Measurements from ENCODE around the gene CYP24A1.

CYP24A1 gene

GRCh38 chr20:54134445-54135220, 39.2 kb downstream of the CYP24A1 start:
- H3K79me2 ChIP-seq (ENCODE audit: insufficient read depth, low read length), result no peaks in the 10 kb centered on the region
- ATAC-seq (ENCODE audit: insufficient read depth, low read depth), result no peak
- H3K36me3 ChIP-seq (ENCODE audit: insufficient read depth, low read length), result no peaks in the 10 kb centered on the region
- no peak overlapping the region for H3K4me2 ChIP-seq (ENCODE audit: insufficient read depth, low read length)
- H3K27ac ChIP-seq (ENCODE audit: low read length), result no peak overlapping the region
- H3K27me3 ChIP-seq (ENCODE audit: insufficient read depth, low read length, poor library complexity), result peaks cover 28% of the 10 kb centered on the region
- TF ChIP-seq CTCF (IDR thresholded peaks at IDR 0.05; ENCODE audit: borderline replicate concordance, extremely low read depth, low read length, poor library complexity, severe bottlenecking), result no peak
- no peak for TF ChIP-seq EZH2 (IDR thresholded peaks at IDR 0.05; ENCODE audit: borderline replicate concordance, low read depth, low read length, severe bottlenecking)
- no peak overlapping the region for H3K9ac ChIP-seq (ENCODE audit: low read depth, low read length)
- no peaks in the 10 kb centered on the region for H3K9me3 ChIP-seq (ENCODE audit: insufficient read depth, low read length, severe bottlenecking)
- no peak overlapping the region for H2AFZ ChIP-seq (ENCODE audit: low read depth, low read length)
- no peaks in the 10 kb centered on the region for H3K4me1 ChIP-seq (ENCODE audit: insufficient read depth, low read length)
- no peak overlapping the region for H3K4me3 ChIP-seq (ENCODE audit: low read depth in 1 of 2, low read length in 2 of 2)
- H4K20me1 ChIP-seq (ENCODE audit: insufficient read depth, low read length), result no peaks in the 10 kb centered on the region
- DNase-seq, result no peak

GRCh38 chr20:54133434-54134427, 40.1 kb downstream of the CYP24A1 start:
- no peak overlapping the region for H3K27ac ChIP-seq (ENCODE audit: low read length)

GRCh38 chr20:54132612-54133433, 41.0 kb downstream of the CYP24A1 start:
- H3K4me3 ChIP-seq (ENCODE audit: low read depth in 1 of 2, low read length in 2 of 2), result no peak overlapping the region
- H3K36me3 ChIP-seq (ENCODE audit: insufficient read depth, low read length), result no peaks in the 10 kb centered on the region
- no peak overlapping the region for H3K9ac ChIP-seq (ENCODE audit: low read depth, low read length)
- DNase-seq (no peak), ATAC-seq (ENCODE audit: insufficient read depth, low read depth) (no peak)
- peaks cover 18% of the 10 kb centered on the region for H3K27me3 ChIP-seq (ENCODE audit: insufficient read depth, low read length, poor library complexity)
- TF ChIP-seq EZH2 (IDR thresholded peaks at IDR 0.05; ENCODE audit: borderline replicate concordance, low read depth, low read length, severe bottlenecking), result no peak
- no peak for TF ChIP-seq CTCF (IDR thresholded peaks at IDR 0.05; ENCODE audit: borderline replicate concordance, extremely low read depth, low read length, poor library complexity, severe bottlenecking)
- H3K27ac ChIP-seq (ENCODE audit: low read length), result no peak overlapping the region
- no peaks in the 10 kb centered on the region for H3K79me2 ChIP-seq (ENCODE audit: insufficient read depth, low read length)
- H2AFZ ChIP-seq (ENCODE audit: low read depth, low read length), result no peak overlapping the region
- H3K4me1 ChIP-seq (ENCODE audit: insufficient read depth, low read length), result no peaks in the 10 kb centered on the region
- H3K4me2 ChIP-seq (ENCODE audit: insufficient read depth, low read length), result no peak overlapping the region
- no peaks in the 10 kb centered on the region for H3K9me3 ChIP-seq (ENCODE audit: insufficient read depth, low read length, severe bottlenecking)
- no peaks in the 10 kb centered on the region for H4K20me1 ChIP-seq (ENCODE audit: insufficient read depth, low read length)

More at GRCh38 chr20:54133434-54134427, 40.1 kb downstream of the CYP24A1 start:
- Histone ChIP-seq H3K79me2 (ENCODE audit: insufficient read depth, low read length) (no peaks in the 10 kb centered on the region), H2AFZ (ENCODE audit: low read depth, low read length) (no peak overlapping the region), H3K9me3 (ENCODE audit: insufficient read depth, low read length, severe bottlenecking) (no peaks in the 10 kb centered on the region), H3K27me3 (ENCODE audit: insufficient read depth, low read length, poor library complexity) (peaks cover 19% of the 10 kb centered on the region), H3K4me1 (ENCODE audit: insufficient read depth, low read length) (no peaks in the 10 kb centered on the region), H3K9ac (ENCODE audit: low read depth, low read length) (no peak overlapping the region), H3K4me2 (ENCODE audit: insufficient read depth, low read length) (no peak overlapping the region), H4K20me1 (ENCODE audit: insufficient read depth, low read length) (no peaks in the 10 kb centered on the region), H3K4me3 (ENCODE audit: low read depth in 1 of 2, low read length in 2 of 2) (no peak overlapping the region), H3K36me3 (ENCODE audit: insufficient read depth, low read length) (no peaks in the 10 kb centered on the region)
- TF ChIP-seq CTCF (IDR thresholded peaks at IDR 0.05; ENCODE audit: borderline replicate concordance, extremely low read depth, low read length, poor library complexity, severe bottlenecking) (no peak), EZH2 (IDR thresholded peaks at IDR 0.05; ENCODE audit: borderline replicate concordance, low read depth, low read length, severe bottlenecking) (no peak)
- ATAC-seq (ENCODE audit: insufficient read depth, low read depth) (no peak), DNase-seq (no peak)
